ENCODE results near the gene B3GNT8. TPM values are rescaled to one million over a fixed set of nuclear protein-coding genes. Genes with fewer than 3 reads are reported as not detected.

Gene B3GNT8
- total and polyA plus RNA-seq, 2 of the 8 experiments (the other 6 are each of a cell fraction or from before 2014, with no cell fraction given) = 0.67 to 0.86 TPM

- TF ChIP-seq SP1 (IDR thresholded peaks at IDR 0.05; ENCODE audit: low read depth, low read length) (no peak), JUND (IDR thresholded peaks at IDR 0.05; ENCODE audit: low read length) (no peak), CEBPB (IDR thresholded peaks at IDR 0.05; ENCODE audit: low read depth, low read length) (no peak)
Observed at GRCh38 chr19:41412953-41413352, 14.2 kb downstream of the B3GNT8 start (continued).

Data from H1 (cell line).